Fibroblast of skin of back (primary cell): ENCODE measurements around the gene SCFD2.
"Not testable (repeated sequence)": the region's sequence is repeated elsewhere in the genome, so short reads cannot be mapped to it uniquely, and the experiment has no call there.

Experiments
- DNase-seq: peaks from one replicate; pipeline ENCODE4 v3.0.0-alpha.2; 2013

Gene SCFD2

GRCh38 chr4:52841682-52842456 is 524.0 kb downstream of the SCFD2 start:
- peak; percentile 36 for DNase-seq

- no peak for DNase-seq
Measured at GRCh38 chr4:52840531-52841370, 525.1 kb downstream of the SCFD2 start.

GRCh38 chr4:52838729-52839586 is 526.9 kb downstream of the SCFD2 start:
- DNase-seq: no peak

- DNase-seq: peak; percentile 90
Measured at GRCh38 chr4:52837716-52838558, 527.9 kb downstream of the SCFD2 start.

GRCh38 chr4:52836678-52837077 is 529.2 kb downstream of the SCFD2 start:
- DNase-seq: no peak

GRCh38 chr4:52836120-52836519 is 529.7 kb downstream of the SCFD2 start:
- DNase-seq: no peak

GRCh38 chr4:52834641-52835456 is 531.0 kb downstream of the SCFD2 start:
- not testable (repeated sequence) for DNase-seq

GRCh38 chr4:52833941-52834525 is 531.8 kb downstream of the SCFD2 start:
- DNase-seq: no peak

GRCh38 chr4:52825460-52826090 is 540.3 kb downstream of the SCFD2 start:
- no peak for DNase-seq

GRCh38 chr4:52824603-52825459 is 541.0 kb downstream of the SCFD2 start:
- peak; percentile 38 for DNase-seq

GRCh38 chr4:52824270-52824602 is 541.6 kb downstream of the SCFD2 start:
- no peak for DNase-seq

GRCh38 chr4:52823702-52824092 is 542.2 kb downstream of the SCFD2 start:
- no peak for DNase-seq
